Non-pigmented ciliary epithelial cell (primary cell): Measurements from ENCODE around the gene PAK2.
"Not testable (repeated sequence)": the region's sequence is repeated elsewhere in the genome, so short reads cannot be mapped to it uniquely, and the experiment has no call there.

ENCODE experiments used
- DNase-seq: peaks from one replicate; pipeline ENCODE4 v3.0.0-alpha.2; 2010; ENCODE audit warnings: low read depth

The PAK2 gene

GRCh38 chr3:196788528-196788927 lies 48.9 kb downstream of the PAK2 start:
- no peak for DNase-seq

GRCh38 chr3:196789885-196790359 lies 50.3 kb downstream of the PAK2 start:
- DNase-seq, result no peak

- no peak for DNase-seq
Measured at GRCh38 chr3:196790636-196791035, 51.0 kb downstream of the PAK2 start.

GRCh38 chr3:196792771-196793170 lies 53.1 kb downstream of the PAK2 start:
- no peak for DNase-seq

GRCh38 chr3:196793246-196793645 lies 53.6 kb downstream of the PAK2 start:
- DNase-seq, result peak; percentile 90

- no peak for DNase-seq
Measured at GRCh38 chr3:196794467-196794866, 54.8 kb downstream of the PAK2 start.

- no peak for DNase-seq
Measured at GRCh38 chr3:196796317-196796716, 56.7 kb downstream of the PAK2 start.

GRCh38 chr3:196800742-196801434 lies 61.2 kb downstream of the PAK2 start:
- DNase-seq, result no peak

GRCh38 chr3:196803891-196804468 lies 64.3 kb downstream of the PAK2 start:
- no peak for DNase-seq

- no peak for DNase-seq
Measured at GRCh38 chr3:196804773-196805172, 65.1 kb downstream of the PAK2 start.

GRCh38 chr3:196810963-196811581 lies 71.4 kb downstream of the PAK2 start:
- DNase-seq, result no peak

- DNase-seq, result no peak
Measured at GRCh38 chr3:196812853-196813252, 73.2 kb downstream of the PAK2 start.

- peak; percentile 31 for DNase-seq
Measured at GRCh38 chr3:196813903-196814302, 74.2 kb downstream of the PAK2 start.

- no peak for DNase-seq
Measured at GRCh38 chr3:196821806-196822355, 82.2 kb downstream of the PAK2 start.

GRCh38 chr3:196829651-196830050 lies 90.0 kb downstream of the PAK2 start:
- DNase-seq, result not testable (repeated sequence)

GRCh38 chr3:196835086-196835485 lies 95.4 kb downstream of the PAK2 start:
- DNase-seq, result no peak

- not testable (repeated sequence) for DNase-seq
Measured at GRCh38 chr3:196836626-196837025, 97.0 kb downstream of the PAK2 start.

- DNase-seq, result peak; percentile 2
Measured at GRCh38 chr3:196837819-196838420, 98.3 kb downstream of the PAK2 start.

GRCh38 chr3:196839351-196839750 lies 99.7 kb downstream of the PAK2 start:
- not testable (repeated sequence) for DNase-seq

- DNase-seq, result no peak
Measured at GRCh38 chr3:196842567-196843434, 103.1 kb downstream of the PAK2 start.

GRCh38 chr3:196843435-196844110 lies 103.9 kb downstream of the PAK2 start:
- DNase-seq, result no peak
